Breast epithelium (tissue), 4 donors: ENCODE data around the gene TMEM91. TPM values are rescaled to one million over a fixed set of nuclear protein-coding genes. Genes with fewer than 3 reads are reported as not detected.
A peak's percentile ranks its signal among the peaks of the same experiment; 100 is the strongest.

Source experiments
- DNase-seq, 2 donors: peaks; one replicate each; pipeline ENCODE4 v3.0.0-alpha.2; 2019; ENCODE audit warnings: low spot score in 2 of 2
- H3K27ac ChIP-seq, 2 donors: fragments of 200-600 bp; sonication (generic) in 1 of 2; one replicate each; pipeline ENCODE4 v1.5.1; 2016 to 2019; ENCODE audit warnings: mild to moderate bottlenecking in 1 of 2
- H3K27me3 ChIP-seq, 2 donors: fragments of 200-600 bp; sonication (generic) in 1 of 2; one replicate each; pipeline versions ENCODE4 v1.5.1 to v1.6.0; 2017 to 2019; ENCODE audit warnings: control low read depth in 1 of 2, mild to moderate bottlenecking in 1 of 2
- H3K36me3 ChIP-seq: fragments of 200-600 bp; one replicate; pipeline ENCODE4 v1.5.1; 2019
- H3K4me1 ChIP-seq, 2 donors: fragments of 200-600 bp; sonication (generic); one replicate each; pipeline ENCODE4 v1.5.1; 2016 to 2019; ENCODE audit warnings: control low read depth in 1 of 2
- H3K4me3 ChIP-seq, 3 donors: fragments of 200-600 bp; sonication (generic); 1 replicate in 2 of 3; 2 replicates in 1 of 3; pipeline ENCODE4 v1.5.1; 2016 to 2019; ENCODE audit warnings: mild to moderate bottlenecking in 3 of 3, moderate library complexity in 2 of 3
- H3K9me3 ChIP-seq, 2 donors: fragments of 200-600 bp; sonication (generic) in 1 of 2; one replicate each; pipeline ENCODE4 v1.5.1; 2016 to 2019; ENCODE audit warnings: control low read depth in 1 of 2
- CTCF ChIP-seq, 3 donors: fragments of 450-650 bp; IDR thresholded peaks; one replicate each; pipeline ENCODE4 v1.5.1; 2016 to 2017; ENCODE audit warnings: antibody characterized with exemption in 3 of 3, mild to moderate bottlenecking in 3 of 3, moderate library complexity in 3 of 3
- POLR2A ChIP-seq: fragments of 450-650 bp; IDR thresholded peaks from one replicate; pipeline ENCODE4 v1.6.1; 2016; ENCODE audit warnings: antibody characterized with exemption, mild to moderate bottlenecking, moderate library complexity
- POLR2AphosphoS5 ChIP-seq, 3 donors: sonication (generic); formaldehyde crosslinking; IDR thresholded peaks; one replicate each; pipeline ENCODE4 v1.6.1; 2017; ENCODE audit warnings: antibody characterized with exemption in 3 of 3
- intact Hi-C: fragments of 100-400 bp; cut with DNase I; formaldehyde crosslinking; loops from one replicate; pipeline ENCODE4 v1.15.1; 2023; ENCODE audit warnings: low total_unique reads
- total RNA-seq, 3 donors: library from RNA; depleted of rRNA; stranded (reverse); fragments of >200 nt; gene quantifications; one replicate each; pipeline ENCODE4 v1.1.0, GENCODE V29; 2016

Gene TMEM91
- total RNA-seq, 3 donors from 2014 or later = 15.7 to 29.2 (median 17.0) TPM

GRCh38 chr19:41397086-41398049 is 21.0 kb downstream of the TMEM91 start, which contains the start of the genes BCKDHA and EXOSC5:
Gene BCKDHA (plus strand): TSS chr19:41397818. CDS start chr19:41397828, 10 bp downstream.
Gene EXOSC5 (minus strand): TSS chr19:41397359. CDS start chr19:41397328, 31 bp downstream.
- no peaks in the 10 kb centered on the region for H3K27me3 ChIP-seq
- H3K36me3 ChIP-seq = no peaks in the 10 kb centered on the region
- DNase-seq = peak; percentile 99
- H3K4me1 ChIP-seq = peaks cover 0 to 9% of the 10 kb centered on the region in 2 donors
- peak within 1 kb of the TSS; percentile 88 to 99 (median 95) for H3K4me3 ChIP-seq
- TF ChIP-seq POLR2A (no peak), POLR2AphosphoS5 (IDR thresholded peaks at IDR 0.05) (peak; percentile 69 to 89 (median 88)), CTCF (IDR thresholded peaks at IDR 0.05) (peak; percentile 11 to 18 (median 17))
- intact Hi-C loops = loop anchor here (2.0 kb wide), 1 partner anchor 51 kb away; no protein-coding TSS in a partner anchor
- H3K27ac ChIP-seq = peak within 1 kb of the TSS; percentile 89
- no peaks in the 10 kb centered on the region for H3K9me3 ChIP-seq

DNA sequence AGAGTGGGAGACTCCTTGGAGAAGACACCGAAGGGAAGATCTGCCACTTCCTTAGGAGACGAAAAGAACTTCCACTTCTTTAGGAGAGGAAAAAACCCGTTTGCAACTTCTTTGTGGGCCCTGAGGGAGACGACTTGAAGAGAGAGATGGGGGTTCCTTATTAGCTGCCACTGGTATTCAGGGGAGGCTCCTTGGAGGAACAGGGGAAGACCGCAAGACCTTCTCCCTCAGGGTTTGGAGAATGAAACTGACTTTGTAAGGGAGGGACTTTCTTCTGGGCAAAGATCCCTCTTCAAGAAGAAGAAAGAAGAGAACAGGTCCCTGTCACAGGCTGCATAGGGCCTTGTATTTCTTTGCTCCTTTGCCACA is 21.7 kb downstream of the TMEM91 start:
- H3K4me1 ChIP-seq = peaks cover 0 to 9% of the 10 kb centered on the region in 2 donors
- intact Hi-C loops = no loop called here
- no peak for DNase-seq
- H3K4me3 ChIP-seq = peak overlapping the region; percentile 88 to 99 (median 95)
- H3K27me3 ChIP-seq = no peaks in the 10 kb centered on the region
- H3K9me3 ChIP-seq = no peaks in the 10 kb centered on the region
- no peak for TF ChIP-seq CTCF (IDR thresholded peaks at IDR 0.05)
- TF ChIP-seq POLR2AphosphoS5 (IDR thresholded peaks at IDR 0.05) = no peak
- TF ChIP-seq POLR2A = no peak
- H3K36me3 ChIP-seq = no peaks in the 10 kb centered on the region
- H3K27ac ChIP-seq = peak overlapping the region; percentile 89

- H3K27ac ChIP-seq = no peak overlapping the region
- peak overlapping the region; percentile 88 to 99 (median 95) for H3K4me3 ChIP-seq
- intact Hi-C loops = no loop called here
- no peaks in the 10 kb centered on the region for H3K9me3 ChIP-seq
- peaks cover 0 to 9% of the 10 kb centered on the region in 2 donors for H3K4me1 ChIP-seq
- H3K27me3 ChIP-seq = no peaks in the 10 kb centered on the region
- H3K36me3 ChIP-seq = no peaks in the 10 kb centered on the region
- DNase-seq = no peak
- TF ChIP-seq POLR2AphosphoS5 (IDR thresholded peaks at IDR 0.05) = no peak
- no peak for TF ChIP-seq POLR2A
- no peak for TF ChIP-seq CTCF (IDR thresholded peaks at IDR 0.05)
These were observed 22.3 kb downstream of the TMEM91 start for GRCh38 chr19:41398598-41398997.

GRCh38 chr19:41399091-41399490 is 22.8 kb downstream of the TMEM91 start:
- no peak overlapping the region for H3K27ac ChIP-seq
- H3K9me3 ChIP-seq = no peaks in the 10 kb centered on the region
- peaks cover 0 to 9% of the 10 kb centered on the region in 2 donors for H3K4me1 ChIP-seq
- no peak for DNase-seq
- H3K36me3 ChIP-seq = no peaks in the 10 kb centered on the region
- H3K27me3 ChIP-seq = no peaks in the 10 kb centered on the region
- peak overlapping the region in 2 of 3 donors; percentile 88 to 95 for H3K4me3 ChIP-seq
- TF ChIP-seq CTCF (IDR thresholded peaks at IDR 0.05) (no peak), POLR2AphosphoS5 (IDR thresholded peaks at IDR 0.05) (no peak), POLR2A (no peak)
- intact Hi-C loops = no loop called here

DNA sequence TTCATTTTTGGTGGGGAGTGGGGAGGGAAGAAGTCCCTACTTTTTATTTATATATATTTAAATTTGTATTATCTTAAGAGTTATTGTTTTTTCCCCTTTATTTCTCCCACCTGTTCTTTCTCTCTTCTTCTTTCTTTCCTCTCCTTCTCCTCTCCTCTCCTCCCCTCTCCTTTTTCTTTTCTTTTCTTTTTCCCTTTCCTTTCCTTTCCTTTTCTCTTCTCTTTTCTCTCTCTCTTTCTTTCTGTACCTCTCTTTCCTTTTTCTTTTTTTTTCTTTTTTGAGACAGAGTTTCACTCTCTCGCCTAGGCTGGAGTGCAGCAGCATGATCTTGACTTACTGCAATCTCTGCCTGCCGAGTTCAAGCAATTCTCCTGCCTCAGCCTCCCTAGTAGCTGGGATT is 23.2 kb downstream of the TMEM91 start:
- intact Hi-C loops = no loop called here
- no peak overlapping the region for H3K27ac ChIP-seq
- no peaks in the 10 kb centered on the region for H3K27me3 ChIP-seq
- no peaks in the 10 kb centered on the region for H3K9me3 ChIP-seq
- peaks cover 0 to 9% of the 10 kb centered on the region in 2 donors for H3K4me1 ChIP-seq
- no peak for DNase-seq
- no peaks in the 10 kb centered on the region for H3K36me3 ChIP-seq
- no peak for TF ChIP-seq POLR2AphosphoS5 (IDR thresholded peaks at IDR 0.05)
- no peak for TF ChIP-seq POLR2A
- TF ChIP-seq CTCF (IDR thresholded peaks at IDR 0.05) = no peak
- no peak overlapping the region for H3K4me3 ChIP-seq
